ENCODE results near the gene CBLN1. TPM values are rescaled to one million over a fixed set of nuclear protein-coding genes. Genes with fewer than 3 reads are reported as not detected.

Gene CBLN1
- total RNA-seq (2012; rRNA removed) (not detected in 2 replicates), polyA plus RNA-seq (2012; rRNA removed) (not detected in 2 replicates), Bru-seq, nascent RNA (not detected), BruChase-seq, experiment 1, labeled RNA remaining after a 6-hour chase (not detected), BruChase-seq, experiment 2, labeled RNA remaining after a 2-hour chase (not detected)
- polyA plus RNA-seq (2012; cell fraction: cytosol; rRNA removed), result not detected in 2 replicates
- not detected in 2 replicates for polyA plus RNA-seq (2012; cell fraction: nucleus; rRNA removed; ENCODE audit: low replicate concordance)
- long read RNA-seq, result 0 reads

DNA sequence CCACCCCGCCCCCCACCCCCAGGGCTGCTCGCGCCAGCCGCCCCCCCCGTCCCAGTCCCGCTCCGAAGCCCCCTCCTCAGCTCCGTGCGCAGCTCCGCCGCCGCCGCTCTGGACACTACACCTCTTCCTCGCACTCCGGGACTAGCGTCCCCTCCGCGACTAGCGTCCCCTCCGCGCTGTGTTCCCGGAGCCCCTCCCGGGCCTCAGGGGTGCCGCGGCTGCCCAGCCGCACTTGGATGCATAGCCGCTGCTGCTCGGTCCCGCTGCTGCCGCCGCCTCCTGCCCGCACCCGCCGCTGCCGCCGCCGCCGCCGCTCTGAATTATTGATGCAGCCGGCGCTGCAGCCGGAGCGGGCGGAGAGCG, at the start of gene CBLN1:
TSS of gene CBLN1 (minus strand) at position 359 of the 363 bp plus-strand sequence. CDS start 373 bp downstream, outside the sequence.
- Histone ChIP-seq H4K5ac (ENCODE audit: low read depth, low read length) (no peak within 1 kb of the TSS), H3K14ac (replicated peaks; ENCODE audit: low read depth, low read length) (no peak within 1 kb of the TSS), H3K18ac (ENCODE audit: low read depth, low read length) (no peak within 1 kb of the TSS), H2BK15ac (ENCODE audit: low read depth, low read length) (no peak within 1 kb of the TSS), H2BK5ac (ENCODE audit: low read depth, low read length, poor library complexity, severe bottlenecking) (no peak within 1 kb of the TSS), H3K4ac (ENCODE audit: low read depth, low read length) (no peak within 1 kb of the TSS), H3K27ac (ENCODE audit: insufficient read depth, low read length) (no peak within 1 kb of the TSS), H3K79me1 (ENCODE audit: low read depth in 1 of 2, low read length in 2 of 2) (no peaks in the 10 kb centered on the region), H2BK20ac (ENCODE audit: low read depth, low read length) (no peak within 1 kb of the TSS), H3K36me3 (ENCODE audit: control insufficient read depth, insufficient read depth, low read length) (no peaks in the 10 kb centered on the region), H3K27me3 (ENCODE audit: control insufficient read depth, insufficient read depth, low read length) (peaks cover 61% of the 10 kb centered on the region), H3K4me3 (ENCODE audit: insufficient read depth, low read depth, low read length) (no peak within 1 kb of the TSS), H2BK120ac (ENCODE audit: low read depth, low read length) (no peak within 1 kb of the TSS), H4K8ac (ENCODE audit: low read depth in 2 of 2, low read length in 2 of 2) (no peak within 1 kb of the TSS), H4K91ac (ENCODE audit: insufficient read depth, low read depth, low read length) (no peak within 1 kb of the TSS), H3K9ac (ENCODE audit: low read depth, low read length) (no peak within 1 kb of the TSS), H3K4me1 (ENCODE audit: control insufficient read depth, insufficient read depth, low read length) (no peaks in the 10 kb centered on the region), H2AK5ac (ENCODE audit: low read depth, low read length) (no peak within 1 kb of the TSS), H3K56ac (ENCODE audit: extremely low read depth, insufficient read depth, low read length) (no peak within 1 kb of the TSS), H2AK9ac (replicated peaks; ENCODE audit: low read depth, low read length, poor library complexity) (no peak within 1 kb of the TSS), H2AFZ (replicated peaks; ENCODE audit: low read length, poor library complexity) (peak within 1 kb of the TSS; percentile 70), H3K9me3 (ENCODE audit: control insufficient read depth, insufficient read depth, low read length) (no peaks in the 10 kb centered on the region), H3K9me1 (ENCODE audit: insufficient read depth, low read length) (no peaks in the 10 kb centered on the region), H3K23ac (ENCODE audit: low read depth, low read length) (no peak within 1 kb of the TSS), H3K4me2 (ENCODE audit: low read depth, low read length) (no peak within 1 kb of the TSS), H4K20me1 (ENCODE audit: insufficient read depth, low read length) (no peaks in the 10 kb centered on the region)
- intact Hi-C loops (cut with micrococcal nuclease) (no loop called here), in situ Hi-C loops (cut with MboI; ENCODE audit: low sequenced_read_pairs) (no loop called here), dilution Hi-C loops (cut with HindIII; ENCODE audit: low sequenced_read_pairs, unreplicated experiment) (no loop called here)
- DNase-seq (no peak), ATAC-seq (ENCODE audit: low read depth) (no peak)
- CTCF ChIA-PET, result no interaction called here
- 3% methylated on average over 19 of the region's 45 CpGs; no CpG with 5 or more reads in 1 of the 2 experiments for WGBS, 2 experiments (ENCODE audit: extremely low coverage in 2 of 2, insufficient read length in 1 of 2)
- BruUV-seq (replicated peaks), result no TSS peak
- TF ChIP-seq RFX5 (IDR thresholded peaks at IDR 0.05; ENCODE audit: low read depth, low read length), result no peak
- no peak for TF ChIP-seq MXI1 (IDR thresholded peaks at IDR 0.05; ENCODE audit: borderline replicate concordance, low read depth, low read length)
- no peak for TF ChIP-seq FOS (IDR thresholded peaks at IDR 0.05; ENCODE audit: low read depth, low read length)
- TF ChIP-seq NFE2L2 (IDR thresholded peaks at IDR 0.05; ENCODE audit: low read depth, low read length), result no peak
- TF ChIP-seq SMC3 (IDR thresholded peaks at IDR 0.05; ENCODE audit: low read depth, low read length), result no peak
- no peak for TF ChIP-seq MAFK (IDR thresholded peaks at IDR 0.05; ENCODE audit: low read depth, low read length)
- TF ChIP-seq RAD21 (IDR thresholded peaks at IDR 0.05; ENCODE audit: low read length), result no peak
- no peak for TF ChIP-seq CEBPB (IDR thresholded peaks at IDR 0.05; ENCODE audit: low read depth, low read length)
- no peak for TF ChIP-seq RCOR1 (IDR thresholded peaks at IDR 0.05; ENCODE audit: insufficient replicate concordance, low read length)
- TF ChIP-seq, protein P1, sequence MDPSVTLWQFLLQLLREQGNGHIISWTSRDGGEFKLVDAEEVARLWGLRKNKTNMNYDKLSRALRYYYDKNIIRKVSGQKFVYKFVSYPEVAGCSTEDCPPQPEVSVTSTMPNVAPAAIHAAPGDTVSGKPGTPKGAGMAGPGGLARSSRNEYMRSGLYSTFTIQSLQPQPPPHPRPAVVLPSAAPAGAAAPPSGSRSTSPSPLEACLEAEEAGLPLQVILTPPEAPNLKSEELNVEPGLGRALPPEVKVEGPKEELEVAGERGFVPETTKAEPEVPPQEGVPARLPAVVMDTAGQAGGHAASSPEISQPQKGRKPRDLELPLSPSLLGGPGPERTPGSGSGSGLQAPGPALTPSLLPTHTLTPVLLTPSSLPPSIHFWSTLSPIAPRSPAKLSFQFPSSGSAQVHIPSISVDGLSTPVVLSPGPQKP (IDR thresholded peaks at IDR 0.05; ENCODE audit: borderline replicate concordance, low read depth, low read length), result no peak
- TF ChIP-seq BHLHE40 (IDR thresholded peaks at IDR 0.05; ENCODE audit: low read depth, low read length), result no peak
- POLR2A ChIA-PET (ENCODE audit: unreplicated experiment), result no interaction called here
